Activated CD8-positive, alpha-beta T cell treated with anti-CD3 and anti-CD28 coated beads for 36 hours (primary cell): ENCODE measurements around the gene TIPARP. TPM values are rescaled to one million over a fixed set of nuclear protein-coding genes. Genes with fewer than 3 reads are reported as not detected.

Source experiments
- ATAC-seq: fragments of 200-7000 bp; cut with Tn5 transposase; one replicate; pipeline ENCODE4 v1.10.0; 2021; ENCODE audit warnings: mild to moderate bottlenecking, moderate library complexity
- CTCF ChIA-PET: fragments of 350-600 bp; sonication (Branson Sonifier 250); formaldehyde crosslinking; loops from one replicate; lab custom pipeline; 2021; ENCODE audit warnings: antibody characterized with exemption; lab: Charles Lee
- POLR2A ChIA-PET: fragments of 350-600 bp; sonication (Branson Sonifier 250); formaldehyde crosslinking; loops from one replicate; lab custom pipeline; 2021; ENCODE audit warnings: antibody characterized with exemption; lab: Charles Lee
- DNase-seq: peaks from one replicate; pipeline ENCODE4 v3.0.0-alpha.2; 2020
- H3K27ac Mint-ChIP-seq: one replicate; pipeline ENCODE4 v1.8.0; 2021; ENCODE audit warnings: mild to moderate bottlenecking, mixed read lengths
- H3K27me3 Mint-ChIP-seq: one replicate; pipeline ENCODE4 v1.8.0; 2021; ENCODE audit warnings: mixed read lengths
- H3K36me3 Mint-ChIP-seq: one replicate; pipeline ENCODE4 v1.8.0; 2021; ENCODE audit warnings: low read depth, mixed read lengths
- H3K4me1 Mint-ChIP-seq: one replicate; pipeline ENCODE4 v1.8.0; 2021; ENCODE audit warnings: low read depth, mixed read lengths
- H3K4me3 Mint-ChIP-seq: one replicate; pipeline ENCODE4 v1.8.0; 2021; ENCODE audit warnings: mild to moderate bottlenecking, moderate library complexity, mixed read lengths
- H3K9me3 Mint-ChIP-seq: one replicate; pipeline ENCODE4 v1.8.0; 2021; ENCODE audit warnings: mixed read lengths
- CTCF ChIP-seq: fragments of 200-600 bp; IDR thresholded peaks from one replicate; pipeline ENCODE4 v1.8.0; 2022; ENCODE audit warnings: antibody characterized with exemption, mild to moderate bottlenecking
- intact Hi-C: fragments of 100-400 bp; cut with micrococcal nuclease; formaldehyde crosslinking; loops from one replicate; pipeline ENCODE4 v1.10.0; 2022
- total RNA-seq, 2 experiments: library from RNA; stranded (reverse); gene quantifications; one replicate each; pipeline ENCODE4 v1.2.3, GENCODE V29; 2021

The TIPARP gene
- total RNA-seq, 2 experiments from 2014 or later, result 28.0 to 30.0 TPM

GRCh38 chr3:156655819-156656550 is 18.4 kb upstream of the TIPARP start:
- intact Hi-C loops, result no loop called here
- H3K36me3 Mint-ChIP-seq, result no peaks in the 10 kb centered on the region
- H3K9me3 Mint-ChIP-seq, result no peaks in the 10 kb centered on the region
- no peaks in the 10 kb centered on the region for H3K27me3 Mint-ChIP-seq
- ChIA-PET POLR2A (no interaction called here), CTCF (no interaction called here)
- H3K27ac Mint-ChIP-seq, result no peak overlapping the region
- H3K4me1 Mint-ChIP-seq, result no peaks in the 10 kb centered on the region
- DNase-seq (no peak), ATAC-seq (no peak)
- no peak for TF ChIP-seq CTCF
- H3K4me3 Mint-ChIP-seq, result no peak overlapping the region

DNA sequence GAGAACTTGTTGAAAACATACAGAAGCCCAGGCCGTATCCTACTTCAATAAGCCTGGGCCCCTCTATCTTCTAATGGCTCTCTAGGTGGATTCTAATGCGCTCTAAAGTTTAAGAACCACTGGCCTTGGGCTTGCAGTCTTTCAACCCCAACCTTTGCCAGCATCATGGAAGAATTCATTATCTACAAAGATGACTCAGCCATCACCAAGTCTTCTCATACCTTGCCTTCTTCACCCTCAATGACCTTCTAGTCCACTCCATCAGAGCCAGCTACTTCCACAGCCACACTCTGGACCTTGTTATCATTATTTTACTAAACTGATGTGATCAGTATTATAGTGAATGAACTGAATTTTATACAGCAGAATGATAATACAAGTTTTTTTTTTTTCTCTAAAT is 16.9 kb upstream of the TIPARP start:
- ATAC-seq, result no peak
- H3K4me3 Mint-ChIP-seq, result no peak overlapping the region
- H3K4me1 Mint-ChIP-seq, result peaks cover 4% of the 10 kb centered on the region
- CTCF ChIA-PET, result no interaction called here
- no peaks in the 10 kb centered on the region for H3K9me3 Mint-ChIP-seq
- H3K27me3 Mint-ChIP-seq, result no peaks in the 10 kb centered on the region
- H3K27ac Mint-ChIP-seq, result no peak overlapping the region
- POLR2A ChIA-PET, result interaction anchor here (0.6 kb wide), 1 partner anchor 28 kb away, joined by 3 read pairs; no protein-coding TSS in a partner anchor
- H3K36me3 Mint-ChIP-seq, result no peaks in the 10 kb centered on the region
- DNase-seq, result no peak
- intact Hi-C loops, result no loop called here
- no peak for TF ChIP-seq CTCF

DNA sequence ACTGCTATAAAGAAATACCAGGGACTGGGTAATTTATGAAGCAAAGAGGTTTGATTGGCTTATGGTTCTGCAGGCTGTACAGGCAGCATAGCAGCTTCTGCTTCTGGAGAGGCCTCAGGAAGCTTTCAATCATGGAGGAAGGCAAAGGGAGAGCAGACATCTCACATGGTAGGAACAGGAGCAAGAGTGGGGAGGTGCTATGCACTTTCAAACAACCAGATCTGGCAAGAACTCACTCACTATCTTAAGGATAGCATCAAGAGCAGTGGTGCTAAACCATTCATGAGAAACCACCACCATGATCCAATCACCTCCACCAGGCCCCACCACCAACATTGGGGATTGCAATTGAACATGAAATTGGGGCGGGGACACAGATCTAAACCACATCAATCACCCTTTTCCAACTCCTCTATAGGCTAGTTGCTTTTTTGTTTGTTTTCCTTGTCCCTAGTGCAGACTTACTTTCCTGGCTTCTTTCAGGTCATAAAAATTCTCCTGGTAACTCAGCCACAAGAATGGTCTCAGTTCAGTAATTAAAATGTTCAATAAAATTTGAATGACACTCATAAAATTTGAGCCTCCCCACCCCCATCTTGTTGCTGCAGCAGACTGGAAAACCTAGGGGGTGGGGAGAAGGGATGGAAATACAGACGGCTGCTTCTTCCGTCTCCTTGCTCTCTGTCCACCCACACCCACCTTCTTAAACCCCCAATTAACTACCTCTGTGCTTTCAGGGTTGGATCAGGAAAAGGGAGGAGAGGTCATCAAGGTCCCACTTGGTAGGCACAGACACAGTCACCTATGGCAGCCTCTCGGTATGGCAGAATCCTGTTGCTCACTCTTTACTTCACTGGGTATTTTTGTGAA is 16.3 kb upstream of the TIPARP start:
- POLR2A ChIA-PET, result interaction anchor here (0.6 to 1.4 kb wide), 2 partner anchors 16 to 28 kb away, joined by 3 to 5 read pairs; no protein-coding TSS in a partner anchor
- no peak for DNase-seq
- no peak overlapping the region for H3K4me3 Mint-ChIP-seq
- intact Hi-C loops, result no loop called here
- H3K27me3 Mint-ChIP-seq, result no peaks in the 10 kb centered on the region
- no peak for ATAC-seq
- no peak overlapping the region for H3K27ac Mint-ChIP-seq
- no peaks in the 10 kb centered on the region for H3K9me3 Mint-ChIP-seq
- TF ChIP-seq CTCF, result no peak
- no peaks in the 10 kb centered on the region for H3K36me3 Mint-ChIP-seq
- CTCF ChIA-PET, result no interaction called here
- H3K4me1 Mint-ChIP-seq, result peaks cover 4% of the 10 kb centered on the region

- Mint-ChIP-seq H3K36me3 (no peaks in the 10 kb centered on the region), H3K27me3 (no peaks in the 10 kb centered on the region), H3K9me3 (no peaks in the 10 kb centered on the region), H3K27ac (no peak overlapping the region), H3K4me1 (peaks cover 4% of the 10 kb centered on the region), H3K4me3 (no peak overlapping the region)
- no peak for TF ChIP-seq CTCF
- POLR2A ChIA-PET, result interaction anchor here (1.4 kb wide), 1 partner anchor 15 kb away, joined by 5 read pairs; no protein-coding TSS in a partner anchor
- DNase-seq, result no peak
- ATAC-seq, result no peak
- intact Hi-C loops, result no loop called here
- CTCF ChIA-PET, result no interaction called here
Observed at GRCh38 chr3:156658732-156659090, 15.7 kb upstream of the TIPARP start.

DNA sequence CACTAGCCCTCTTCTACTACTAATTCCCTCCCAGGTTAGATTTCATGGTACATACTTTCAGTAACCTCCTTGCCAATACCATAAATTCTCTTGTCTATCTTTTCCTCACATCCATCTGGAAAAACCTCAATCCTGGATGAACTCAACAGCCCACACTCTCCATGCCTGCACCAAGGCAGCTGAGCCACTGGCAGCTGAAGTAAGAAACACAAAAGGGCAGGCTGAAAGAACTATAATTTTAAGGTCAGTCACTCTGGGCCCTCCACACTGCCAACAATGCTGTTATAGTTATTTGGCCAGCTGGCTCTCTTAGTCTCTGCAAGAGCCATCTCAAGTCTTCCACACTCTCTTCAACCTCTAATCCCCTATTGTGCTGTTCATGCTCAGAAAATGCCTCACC is 15.1 kb upstream of the TIPARP start:
- no peak for TF ChIP-seq CTCF
- Mint-ChIP-seq H3K9me3 (no peaks in the 10 kb centered on the region), H3K27me3 (no peaks in the 10 kb centered on the region), H3K36me3 (no peaks in the 10 kb centered on the region), H3K4me3 (no peak overlapping the region), H3K4me1 (peaks cover 7% of the 10 kb centered on the region), H3K27ac (no peak overlapping the region)
- DNase-seq (no peak), ATAC-seq (no peak)
- intact Hi-C loops, result no loop called here
- ChIA-PET POLR2A (interaction anchor here (0.6 to 1.4 kb wide), 2 partner anchors 14 to 30 kb away, joined by 3 to 5 read pairs; no protein-coding TSS in a partner anchor), CTCF (no interaction called here)
